Heart right ventricle (tissue), 16 donors: Measurements from ENCODE around the gene BSND. TPM values are rescaled to one million over a fixed set of nuclear protein-coding genes. Genes with fewer than 3 reads are reported as not detected.
A peak's percentile ranks its signal among the peaks of the same experiment; 100 is the strongest.

Experiments
- ATAC-seq, 8 donors: fragments of 200-7000 bp; cut with Tn5 transposase; one replicate each; pipeline ENCODE4 v1.9.1; 2020; ENCODE audit warnings: mild to moderate bottlenecking in 8 of 8, moderate library complexity in 8 of 8, moderate number of reproducible peaks in 1 of 8
- DNase-seq, 2 donors: peaks; one replicate each; pipeline ENCODE4 v3.0.0-alpha.2; 2020
- H3K27ac ChIP-seq, 10 donors: fragments of 200-600 bp; sonication (generic) in 2 of 10; one replicate each; pipeline versions ENCODE4 v1.5.0 to v1.8.0; 2020 to 2022; ENCODE audit warnings: mild to moderate bottlenecking in 3 of 10
- H3K27me3 ChIP-seq, 7 donors: fragments of 200-600 bp; one replicate each; pipeline ENCODE4 v1.8.0; 2021 to 2022; ENCODE audit warnings: mild to moderate bottlenecking in 2 of 7
- H3K36me3 ChIP-seq, 9 donors: fragments of 200-600 bp; sonication (generic) in 1 of 9; one replicate each; pipeline versions ENCODE4 v1.5.0 to v1.8.0; 2020 to 2022; ENCODE audit warnings: mild to moderate bottlenecking in 2 of 9
- H3K4me1 ChIP-seq, 9 donors: fragments of 200-600 bp; sonication (generic) in 1 of 9; one replicate each; pipeline versions ENCODE4 v1.5.0 to v1.8.0; 2020 to 2022; ENCODE audit warnings: mild to moderate bottlenecking in 4 of 9
- H3K4me3 ChIP-seq, 10 donors: fragments of 200-600 bp; sonication (generic) in 2 of 10; one replicate each; pipeline versions ENCODE4 v1.5.0 to v1.8.0; 2020 to 2022; ENCODE audit warnings: mild to moderate bottlenecking in 7 of 10, moderate library complexity in 2 of 10
- H3K9me3 ChIP-seq, 11 donors: fragments of 200-600 bp in 10 of 11; sonication (generic) in 2 of 11; one replicate each; pipeline versions ENCODE4 v1.5.0 to v1.8.0; 2013 to 2022; ENCODE audit warnings: mild to moderate bottlenecking in 2 of 11, control low read depth in 1 of 11, moderate library complexity in 1 of 11
- WGBS, 2 donors: extraction: QIAGEN DNeasy Blood & Tissue Kit; methylation state at CpG; one replicate each; pipeline ENCODE4 v1.1.7; 2013; ENCODE audit warnings: inconsistent platforms in 1 of 2; 5-methylcytosine and 5-hydroxymethylcytosine counted together
- intact Hi-C, 10 donors: fragments of 100-400 bp; cut with DNase I; formaldehyde crosslinking; loops; one replicate each; pipeline versions ENCODE4 v1.11.1 to v1.14.2; 2022
- polyA plus RNA-seq, 2 donors: library from polyadenylated mRNA; stranded (reverse); fragments of 200-250 nt; gene quantifications; one replicate each; pipeline ENCODE4 v1.2.3, GENCODE V29; 2013
- total RNA-seq, 10 donors: library from RNA; stranded (reverse); fragmentation: NEBNext Ultra II Directional in 3 of 10; extraction: Animal tissue kit (Norgen Biotek cat#: 25700) in 3 of 10; gene quantifications; one replicate each; pipeline versions ENCODE4 v1.2.1 to v1.2.4, GENCODE V29; 2021 to 2023
- TF ChIP-seq, protein P1 (sequence below), 9 donors: fragments of 200-600 bp; sonication (generic) in 2 of 9; IDR thresholded peaks; one replicate each; pipeline versions ENCODE4 v1.5.0 to v1.8.0; 2021 to 2022; ENCODE audit warnings: antibody characterized with exemption in 9 of 9, mild to moderate bottlenecking in 5 of 9, moderate library complexity in 1 of 9
- donor health status: Arrhythmogenic right ventricular cardiomyopathy.
- donor health status: ischemic (EF 13 %, LVEDD 7.1; RV severe dilation, severe dysfunction).
- donor health status: healthy with polysubstance abuse.
- donor health status: DM: no; HTN: yes; CAD: no.
- donor health status: DM: no; HTN: no; CAD: no.
- donor health status: ischemic (EF 25% LVEDD 6.9; RV normal size, moderate dysfunction).
- donor health status: ischemic (EF 25% LVEDD 5.7; RV mildly dilated, moderate dysfunction).
- donor health status: healthy.
- donor health status: DM: yes; HTN: yes; CAD: no.
- donor health status: Ischemic cardiomyopathy.
- donor health status: ischemic (EF 35%, LVEDD 5.7; RV mildly dilated, moderate dysfunction).
- donor health status: nonischemic (EF 11% LVEDD 7.7; RV severe dilation, severe dysfunction).
- donor health status: DM: yes; HTN: yes; CAD: no.
- donor health status: PGD.
- donor health status: ischemic (EF 29% LVEDD 5.4; RV normal size, mild dysfunction).
- donor health status: nonischemic (EF 23%, LVEDD 6.1; RV moderate dilation, normal function).

Gene BSND
- total and polyA plus RNA-seq, 12 donors = not detected

DNA sequence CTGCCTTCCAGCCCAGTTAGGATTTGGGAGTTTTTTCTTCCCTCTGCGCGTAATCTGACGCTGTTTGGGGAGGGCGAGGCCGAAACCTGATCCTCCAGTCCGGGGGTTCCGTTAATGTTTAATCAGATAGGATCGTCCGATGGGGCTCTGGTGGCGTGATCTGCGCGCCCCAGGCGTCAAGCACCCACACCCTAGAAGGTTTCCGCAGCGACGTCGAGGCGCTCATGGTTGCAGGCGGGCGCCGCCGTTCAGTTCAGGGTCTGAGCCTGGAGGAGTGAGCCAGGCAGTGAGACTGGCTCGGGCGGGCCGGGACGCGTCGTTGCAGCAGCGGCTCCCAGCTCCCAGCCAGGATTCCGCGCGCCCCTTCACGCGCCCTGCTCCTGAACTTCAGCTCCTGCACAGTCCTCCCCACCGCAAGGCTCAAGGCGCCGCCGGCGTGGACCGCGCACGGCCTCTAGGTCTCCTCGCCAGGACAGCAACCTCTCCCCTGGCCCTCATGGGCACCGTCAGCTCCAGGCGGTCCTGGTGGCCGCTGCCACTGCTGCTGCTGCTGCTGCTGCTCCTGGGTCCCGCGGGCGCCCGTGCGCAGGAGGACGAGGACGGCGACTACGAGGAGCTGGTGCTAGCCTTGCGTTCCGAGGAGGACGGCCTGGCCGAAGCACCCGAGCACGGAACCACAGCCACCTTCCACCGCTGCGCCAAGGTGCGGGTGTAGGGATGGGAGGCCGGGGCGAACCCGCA lies 40.8 kb downstream of the BSND start, which contains the start of gene PCSK9:
Gene PCSK9 (plus strand): TSS at position 207 of the 741 bp plus-strand sequence. CDS start 290 bp downstream, at position 497.
- intact Hi-C loops = no loop called here
- peaks cover 0 to 14% (median 9%) of the 10 kb centered on the region in 9 donors for H3K4me1 ChIP-seq
- no peaks in the 10 kb centered on the region for H3K9me3 ChIP-seq
- TF ChIP-seq, protein P1, sequence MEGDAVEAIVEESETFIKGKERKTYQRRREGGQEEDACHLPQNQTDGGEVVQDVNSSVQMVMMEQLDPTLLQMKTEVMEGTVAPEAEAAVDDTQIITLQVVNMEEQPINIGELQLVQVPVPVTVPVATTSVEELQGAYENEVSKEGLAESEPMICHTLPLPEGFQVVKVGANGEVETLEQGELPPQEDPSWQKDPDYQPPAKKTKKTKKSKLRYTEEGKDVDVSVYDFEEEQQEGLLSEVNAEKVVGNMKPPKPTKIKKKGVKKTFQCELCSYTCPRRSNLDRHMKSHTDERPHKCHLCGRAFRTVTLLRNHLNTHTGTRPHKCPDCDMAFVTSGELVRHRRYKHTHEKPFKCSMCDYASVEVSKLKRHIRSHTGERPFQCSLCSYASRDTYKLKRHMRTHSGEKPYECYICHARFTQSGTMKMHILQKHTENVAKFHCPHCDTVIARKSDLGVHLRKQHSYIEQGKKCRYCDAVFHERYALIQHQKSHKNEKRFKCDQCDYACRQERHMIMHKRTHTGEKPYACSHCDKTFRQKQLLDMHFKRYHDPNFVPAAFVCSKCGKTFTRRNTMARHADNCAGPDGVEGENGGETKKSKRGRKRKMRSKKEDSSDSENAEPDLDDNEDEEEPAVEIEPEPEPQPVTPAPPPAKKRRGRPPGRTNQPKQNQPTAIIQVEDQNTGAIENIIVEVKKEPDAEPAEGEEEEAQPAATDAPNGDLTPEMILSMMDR (IDR thresholded peaks at IDR 0.05) = no peak
- no peak within 1 kb of the TSS for H3K27ac ChIP-seq
- peaks cover 4 to 76% (median 70%) of the 10 kb centered on the region in 7 donors for H3K27me3 ChIP-seq
- DNase-seq (no peak), ATAC-seq (peak; percentile 20 to 67 (median 46))
- peak within 1 kb of the TSS in 6 of 10 donors; percentile 5 to 25 (median 19) for H3K4me3 ChIP-seq
- WGBS, 2 donors = 2% methylated on average over 67 of the region's 67 CpGs
- H3K36me3 ChIP-seq = no peaks in the 10 kb centered on the region

DNA sequence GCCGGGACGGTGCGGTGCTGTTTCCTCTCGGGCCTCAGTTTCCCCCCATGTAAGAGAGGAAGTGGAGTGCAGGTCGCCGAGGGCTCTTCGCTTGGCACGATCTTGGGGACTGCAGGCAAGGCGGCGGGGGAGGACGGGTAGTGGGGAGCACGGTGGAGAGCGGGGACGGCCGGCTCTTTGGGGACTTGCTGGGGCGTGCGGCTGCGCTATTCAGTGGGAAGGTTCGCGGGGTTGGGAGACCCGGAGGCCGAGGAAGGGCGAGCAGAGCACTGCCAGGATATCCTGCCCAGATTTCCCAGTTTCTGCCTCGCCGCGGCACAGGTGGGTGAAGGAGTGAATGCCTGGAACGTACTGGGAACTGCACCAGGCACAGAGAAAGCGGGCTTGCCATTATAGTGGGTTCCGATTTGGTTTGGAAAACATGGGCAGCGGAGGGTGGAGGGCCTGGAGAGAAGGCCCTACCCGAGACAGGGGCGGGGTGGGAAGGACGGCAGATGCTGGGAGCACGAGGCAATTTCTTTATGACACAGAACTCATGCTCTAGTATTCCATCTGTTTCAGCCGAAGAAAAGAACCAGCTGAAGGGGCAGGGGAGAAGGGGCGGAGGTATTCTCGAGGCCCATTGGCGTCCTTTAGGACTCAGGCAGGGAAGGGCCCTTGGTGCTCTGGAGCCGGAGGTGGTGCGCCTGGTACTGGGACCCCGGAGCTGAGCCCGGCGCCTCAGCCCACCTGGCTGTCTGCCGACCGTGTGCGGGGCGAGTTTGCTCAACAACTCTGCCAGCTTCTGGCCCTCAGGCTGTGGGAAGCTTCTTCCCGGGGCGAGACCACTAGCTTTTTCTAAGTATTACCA lies 41.6 kb downstream of the BSND start:
- H3K27me3 ChIP-seq = peaks cover 4 to 68% (median 63%) of the 10 kb centered on the region in 7 donors
- H3K4me3 ChIP-seq = peak overlapping the region in 2 of 10 donors; percentile 20 to 22
- no peak overlapping the region for H3K27ac ChIP-seq
- intact Hi-C loops = no loop called here
- H3K36me3 ChIP-seq = no peaks in the 10 kb centered on the region
- TF ChIP-seq, protein P1 (IDR thresholded peaks at IDR 0.05) = no peak
- no peaks in the 10 kb centered on the region for H3K9me3 ChIP-seq
- ATAC-seq (peak in 3 of 8 donors; percentile 22 to 34 (median 31)), DNase-seq (no peak)
- H3K4me1 ChIP-seq = peaks cover 0 to 14% (median 9%) of the 10 kb centered on the region in 9 donors
- WGBS, 2 donors = 17 to 23% methylated on average over 49 of the region's 49 CpGs

DNA sequence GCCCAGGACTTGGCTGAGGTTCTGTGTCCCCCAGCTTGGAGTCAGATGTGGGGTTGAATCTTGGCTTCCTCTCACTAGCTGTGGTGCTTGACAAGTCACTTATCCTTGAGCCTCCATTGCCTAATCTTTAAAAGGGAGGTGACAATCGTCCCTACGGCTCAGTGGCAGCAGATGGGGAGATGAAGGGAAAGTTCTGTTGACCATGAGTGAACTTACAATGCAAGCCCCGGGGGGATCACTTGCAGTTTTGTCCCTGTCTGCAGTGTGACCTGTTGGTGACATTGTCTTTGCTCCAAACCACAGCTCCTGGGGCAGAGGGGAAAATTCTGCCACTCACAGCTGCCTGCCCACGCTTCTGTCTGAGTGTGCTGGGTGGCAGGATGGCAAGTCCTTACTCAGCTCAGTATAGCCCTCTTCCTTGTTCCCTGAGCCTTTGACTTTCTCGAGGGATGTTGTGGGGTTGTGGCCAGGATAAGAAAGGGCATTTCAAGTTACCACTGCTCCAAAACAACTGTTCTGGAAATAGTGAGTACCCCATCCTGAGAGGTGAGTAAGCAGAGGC lies 42.3 kb downstream of the BSND start:
- H3K27me3 ChIP-seq = peaks cover 4 to 62% (median 56%) of the 10 kb centered on the region in 7 donors
- TF ChIP-seq, protein P1 (IDR thresholded peaks at IDR 0.05) = no peak
- 46 to 61% methylated on average over 5 of the region's 5 CpGs for WGBS, 2 donors
- H3K9me3 ChIP-seq = no peaks in the 10 kb centered on the region
- intact Hi-C loops = no loop called here
- H3K4me1 ChIP-seq = peaks cover 0 to 14% (median 9%) of the 10 kb centered on the region in 9 donors
- H3K4me3 ChIP-seq = no peak overlapping the region
- H3K36me3 ChIP-seq = no peaks in the 10 kb centered on the region
- DNase-seq (no peak), ATAC-seq (no peak)
- no peak overlapping the region for H3K27ac ChIP-seq

DNA sequence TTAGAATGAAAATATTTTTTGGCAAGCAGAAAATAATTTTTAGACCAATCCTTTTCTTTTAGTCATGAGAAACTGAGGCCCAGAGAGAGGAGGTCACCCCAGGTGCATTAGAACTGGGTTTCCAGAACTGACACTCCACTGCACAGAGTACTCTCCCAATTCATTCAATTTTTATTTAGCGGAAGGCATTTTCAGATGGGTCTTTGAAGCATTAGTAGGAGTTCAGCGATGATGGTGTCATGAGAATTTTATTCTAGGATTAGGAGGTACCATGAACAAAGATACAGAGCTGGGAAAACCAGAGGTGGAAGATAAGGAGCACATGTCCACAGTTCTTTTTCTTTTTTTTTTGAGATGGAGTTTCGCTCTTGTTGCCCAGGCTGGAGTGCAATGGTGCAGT lies 42.9 kb downstream of the BSND start:
- Histone ChIP-seq H3K4me3 (no peak overlapping the region), H3K27ac (no peak overlapping the region), H3K36me3 (no peaks in the 10 kb centered on the region), H3K9me3 (no peaks in the 10 kb centered on the region), H3K4me1 (peaks cover 0 to 14% (median 9%) of the 10 kb centered on the region in 9 donors), H3K27me3 (peaks cover 4 to 56% (median 52%) of the 10 kb centered on the region in 7 donors)
- ATAC-seq = no peak
- intact Hi-C loops = no loop called here
- TF ChIP-seq, protein P1 (IDR thresholded peaks at IDR 0.05) = no peak
- WGBS, 2 donors = 65 to 95% methylated on average over 3 of the region's 3 CpGs
- DNase-seq = no peak
